HG03439 (cell line): ENCODE results near the gene THSD1.
"Not testable (repeated sequence)": the region's sequence is repeated elsewhere in the genome, so short reads cannot be mapped to it uniquely, and the experiment has no call there.

Experiments used
- ATAC-seq: cut with Tn5 transposase; IDR thresholded peaks from one replicate; pipeline ENCODE4 v1.9.1; 2021; ENCODE audit warnings: mild to moderate bottlenecking, moderate library complexity; ENCODE audit not compliant: unreplicated experiment

The THSD1 gene

GRCh38 chr13:52359534-52359933, 46.4 kb downstream of the THSD1 start:
- no peak for ATAC-seq

- no peak for ATAC-seq
Observed at GRCh38 chr13:52356327-52356726, 49.6 kb downstream of the THSD1 start.

- no peak for ATAC-seq
Observed at GRCh38 chr13:52353193-52353592, 52.8 kb downstream of the THSD1 start.

- ATAC-seq: no peak
Observed at GRCh38 chr13:52348983-52349780, 56.8 kb downstream of the THSD1 start.

- ATAC-seq: no peak
Observed at GRCh38 chr13:52348071-52348470, 57.9 kb downstream of the THSD1 start.

GRCh38 chr13:52345631-52346251, 60.2 kb downstream of the THSD1 start:
- no peak for ATAC-seq

GRCh38 chr13:52345048-52345447, 60.9 kb downstream of the THSD1 start:
- ATAC-seq: no peak

- no peak for ATAC-seq
Observed at GRCh38 chr13:52344108-52344507, 61.9 kb downstream of the THSD1 start.

GRCh38 chr13:52342203-52342602, 63.8 kb downstream of the THSD1 start:
- not testable (repeated sequence) for ATAC-seq

GRCh38 chr13:52337828-52338455, 68.0 kb downstream of the THSD1 start:
- not testable (repeated sequence) for ATAC-seq

GRCh38 chr13:52334107-52334506, 71.9 kb downstream of the THSD1 start:
- ATAC-seq: not testable (repeated sequence)

GRCh38 chr13:52331844-52332243, 74.1 kb downstream of the THSD1 start:
- not testable (repeated sequence) for ATAC-seq
